ENCODE data around the gene EPHB2.
"Not testable (repeated sequence)": the region's sequence is repeated elsewhere in the genome, so short reads cannot be mapped to it uniquely, and the experiment has no call there.

EPHB2 gene

DNA sequence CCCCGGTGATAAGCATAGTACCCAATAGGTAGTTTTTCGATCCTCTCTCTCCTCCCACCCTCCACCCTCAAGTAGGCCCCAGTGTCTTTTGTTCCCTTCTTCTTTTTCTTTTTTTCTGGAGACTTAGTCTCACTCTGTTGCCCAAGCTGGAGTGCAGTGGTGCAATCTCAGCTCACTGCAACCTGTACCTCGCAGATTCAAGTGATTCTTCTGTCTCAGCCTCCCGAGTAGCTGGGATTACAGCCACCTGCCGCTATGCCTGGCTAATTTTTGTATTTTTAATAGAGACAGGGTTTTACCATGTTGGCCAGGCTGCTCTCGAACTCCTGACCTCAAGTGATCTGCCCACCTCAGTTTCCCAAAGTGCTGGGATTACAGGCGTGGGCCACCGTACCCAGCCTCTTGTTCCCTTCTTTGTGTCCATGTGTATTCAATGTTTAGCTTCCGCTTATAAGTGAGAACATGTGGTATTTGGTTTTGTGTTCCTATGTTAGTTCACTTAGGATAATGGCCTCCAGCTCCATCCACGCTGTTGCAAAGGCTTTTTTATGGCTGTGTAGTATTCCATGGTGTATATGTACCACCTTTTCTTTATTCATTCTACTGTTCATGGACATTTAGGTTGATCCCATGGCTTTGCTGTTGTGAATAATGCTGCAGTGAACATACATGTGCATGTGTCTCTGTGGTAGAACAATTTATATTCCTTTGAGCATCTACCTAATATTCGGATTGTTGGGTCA lies 133.0 kb downstream of the EPHB2 start:
- not testable (repeated sequence) for DNase-seq

DNA sequence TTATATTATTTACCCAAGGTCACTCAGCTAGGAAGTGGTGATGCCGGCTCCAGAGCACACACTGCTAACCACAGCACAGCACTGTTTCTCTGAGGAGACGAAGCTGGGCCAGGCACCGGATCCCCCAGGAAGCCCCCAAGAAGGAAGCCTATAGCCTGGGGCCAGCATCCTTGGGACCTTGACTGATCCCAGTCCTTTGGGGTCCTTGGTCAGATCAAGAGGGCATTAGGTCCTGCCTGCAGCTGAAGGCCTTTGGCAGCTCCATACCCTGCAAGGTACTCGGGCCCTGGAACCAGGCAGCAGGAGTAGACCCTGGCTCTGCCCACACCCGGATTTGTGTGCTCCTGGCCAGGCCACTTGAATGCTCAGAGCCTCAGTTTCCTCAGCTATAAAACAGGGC lies 134.0 kb downstream of the EPHB2 start:
- DNase-seq, result no peak

DNA sequence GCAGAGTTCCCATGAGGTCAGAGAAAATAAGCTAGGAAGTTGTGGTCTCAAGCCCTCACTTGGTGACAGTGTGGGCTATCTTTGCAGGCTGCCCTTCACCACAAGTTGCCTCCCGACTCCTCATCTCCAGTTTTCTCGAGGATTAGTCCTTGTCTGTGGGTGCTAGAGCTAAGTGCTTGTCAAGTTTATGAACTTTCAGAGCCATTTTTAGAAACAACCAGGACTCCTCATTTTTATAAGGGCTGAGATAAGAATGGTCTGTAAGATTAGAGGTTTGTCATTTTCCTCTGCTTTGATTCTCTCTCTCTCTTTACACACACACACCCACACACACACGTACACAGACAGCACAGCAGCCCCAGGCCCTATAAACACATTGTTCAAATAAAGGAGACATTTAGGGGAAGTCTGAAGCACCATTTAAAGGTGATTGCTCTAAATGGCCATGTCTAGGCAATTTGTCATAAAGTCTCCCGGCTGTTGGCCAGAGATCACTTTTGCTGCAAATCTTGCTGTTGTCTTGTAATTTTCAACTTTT lies 134.8 kb downstream of the EPHB2 start:
- no peak for DNase-seq

DNA sequence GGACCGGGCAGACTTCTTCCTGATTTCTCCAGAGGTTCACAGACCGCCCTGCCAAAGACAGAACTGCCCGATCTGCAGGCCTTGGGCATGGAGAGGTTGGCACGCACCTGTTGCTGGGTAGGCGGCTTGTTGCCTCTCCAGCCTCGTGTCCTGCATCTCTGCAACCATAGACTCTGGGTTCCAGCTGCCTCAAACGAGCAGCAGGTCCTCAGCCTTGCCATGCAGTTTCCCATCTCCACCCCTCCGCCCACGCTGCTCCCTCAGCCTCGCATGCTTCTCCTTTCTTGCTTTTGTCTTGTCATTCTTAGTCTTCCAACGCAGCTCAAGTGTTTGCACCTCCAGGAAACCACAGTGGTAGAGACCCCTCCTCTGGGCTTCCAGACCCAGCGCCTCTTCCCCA lies 135.8 kb downstream of the EPHB2 start:
- DNase-seq, result no peak

DNA sequence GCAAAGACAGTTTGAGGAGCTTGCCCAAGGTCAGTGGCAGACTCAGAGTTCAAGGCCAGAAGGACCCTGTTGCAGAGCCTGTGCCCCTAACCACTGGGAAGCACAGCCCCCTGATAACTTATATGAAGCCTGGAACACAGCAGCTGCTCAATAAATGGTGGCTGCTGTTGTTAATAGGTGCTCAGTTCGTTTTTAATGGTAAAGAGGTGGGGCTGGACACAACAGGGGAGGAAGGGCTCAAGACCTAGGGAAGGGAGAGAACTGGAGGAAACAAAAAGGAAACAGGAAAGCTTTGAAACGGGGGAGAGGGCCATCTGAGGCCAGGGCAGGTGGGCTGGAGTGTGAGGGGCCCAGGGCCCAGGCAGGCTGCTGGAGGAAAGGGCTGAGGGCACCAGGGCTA lies 136.6 kb downstream of the EPHB2 start:
- no peak for DNase-seq

DNA sequence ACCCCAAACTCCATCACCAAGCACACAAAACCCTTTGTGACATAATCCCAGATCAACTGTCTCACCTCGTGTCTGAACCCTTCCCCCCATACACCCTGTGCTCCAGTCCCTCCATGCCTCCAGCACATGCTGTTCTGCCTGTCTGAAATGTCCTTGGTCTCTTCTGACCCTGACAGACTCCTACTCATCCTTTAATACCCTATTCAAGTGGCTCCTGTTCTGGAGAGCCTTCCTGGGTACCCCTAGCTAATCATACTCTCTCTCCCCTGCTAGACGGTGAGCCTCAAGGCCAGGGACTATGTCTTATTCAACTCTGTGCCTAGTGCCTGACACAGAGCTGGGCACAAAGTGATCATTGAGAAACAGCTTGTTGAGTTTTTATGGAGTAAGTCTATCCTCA lies 137.1 kb downstream of the EPHB2 start:
- no peak for DNase-seq

DNA sequence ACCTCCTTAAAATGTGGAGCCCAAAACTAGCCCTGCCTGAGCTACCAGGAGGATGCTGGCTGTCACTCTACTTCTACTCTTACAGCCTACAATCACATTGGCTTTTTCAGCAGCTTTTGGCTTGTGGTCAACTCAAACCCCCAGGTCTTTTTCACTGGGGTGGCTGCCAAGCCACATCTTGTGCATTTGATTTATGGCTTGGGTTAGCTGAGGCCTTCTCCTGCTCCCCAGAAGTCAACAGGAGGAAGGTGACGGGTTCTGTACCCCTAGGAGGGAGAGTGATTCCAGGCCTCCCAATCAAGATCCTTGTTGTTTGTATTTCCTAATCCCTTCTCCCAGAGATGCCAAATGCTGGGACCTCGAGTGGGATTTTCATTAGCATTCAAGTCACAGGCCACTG lies 137.8 kb downstream of the EPHB2 start:
- DNase-seq, result no peak

DNA sequence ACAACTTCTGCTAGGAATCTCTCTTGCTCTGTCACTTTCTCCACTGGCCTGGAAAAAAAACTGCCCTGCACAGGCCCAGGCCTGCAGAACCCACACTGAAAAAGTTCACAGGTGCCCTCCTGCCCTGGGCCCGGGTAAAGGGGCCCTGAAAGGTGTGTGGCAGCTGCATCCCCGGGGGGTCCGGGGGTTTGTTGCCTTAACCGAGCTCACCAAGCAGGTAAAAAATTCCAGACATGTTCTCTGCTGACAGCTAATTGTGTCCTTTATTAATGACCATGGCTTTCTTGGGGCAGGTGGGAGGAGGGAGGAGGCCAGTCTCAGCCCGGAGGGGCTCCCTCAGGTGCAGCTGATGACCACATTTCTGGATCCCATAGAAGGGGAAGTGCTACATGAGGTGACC lies 139.1 kb downstream of the EPHB2 start:
- no peak for DNase-seq

DNA sequence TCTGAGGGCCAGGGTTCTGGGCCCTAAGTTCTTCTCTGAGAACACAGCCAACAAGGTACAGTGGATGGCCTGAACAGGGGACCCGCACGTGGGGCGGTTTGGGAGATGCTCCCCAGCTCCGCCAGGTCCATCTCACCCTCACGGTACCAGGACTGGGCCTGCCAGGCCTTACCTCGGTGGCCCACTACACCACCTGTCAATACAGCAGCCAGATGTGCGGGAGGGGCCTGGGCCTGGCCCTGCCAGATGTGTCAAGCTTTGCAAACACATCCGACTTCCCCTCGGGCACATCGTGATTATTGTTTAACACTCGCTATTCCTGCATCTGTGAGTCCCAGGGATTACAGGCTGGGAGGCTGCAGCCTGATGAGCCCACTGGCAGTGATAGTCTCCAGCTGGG lies 139.6 kb downstream of the EPHB2 start:
- DNase-seq, result no peak

DNA sequence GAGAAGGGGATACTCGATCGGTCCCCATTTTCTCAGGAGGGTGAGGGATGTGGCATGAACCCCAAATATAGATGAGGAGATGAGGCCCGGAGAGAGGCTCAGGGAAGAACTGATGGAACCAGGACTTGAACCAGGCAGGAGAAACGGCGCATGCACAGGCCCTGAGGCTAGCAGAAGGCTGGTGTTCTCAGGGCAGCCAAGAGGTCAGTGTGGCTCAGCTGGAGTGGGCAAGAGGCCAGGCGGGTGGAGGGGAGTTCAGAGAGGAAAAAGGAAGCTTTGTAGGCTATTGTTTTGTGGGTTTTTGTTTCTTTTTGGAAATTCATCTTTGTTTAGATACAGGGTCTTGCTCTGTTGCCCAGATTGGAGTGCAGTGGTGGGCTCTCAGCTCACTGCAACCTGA lies 140.0 kb downstream of the EPHB2 start:
- DNase-seq, result no peak

DNA sequence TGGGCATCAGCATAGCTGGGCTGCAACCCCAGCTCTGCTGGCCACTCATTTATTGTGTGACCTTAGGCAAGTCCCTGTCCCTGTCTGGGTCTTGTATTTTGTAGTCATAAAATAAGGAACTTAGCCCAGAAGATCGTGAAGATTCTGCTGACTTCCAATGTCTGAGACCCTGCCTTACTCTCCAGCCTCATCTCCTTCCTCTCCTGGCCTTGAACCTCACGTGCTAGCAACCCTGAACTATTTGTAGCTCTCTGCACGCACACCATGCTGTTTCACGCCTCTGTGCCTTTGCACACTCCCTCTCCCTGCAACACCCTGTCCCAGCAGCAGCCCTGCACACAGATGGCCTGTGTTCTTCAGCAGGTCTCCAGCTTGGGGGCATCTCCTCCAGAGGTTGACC lies 140.9 kb downstream of the EPHB2 start:
- DNase-seq, result no peak

DNA sequence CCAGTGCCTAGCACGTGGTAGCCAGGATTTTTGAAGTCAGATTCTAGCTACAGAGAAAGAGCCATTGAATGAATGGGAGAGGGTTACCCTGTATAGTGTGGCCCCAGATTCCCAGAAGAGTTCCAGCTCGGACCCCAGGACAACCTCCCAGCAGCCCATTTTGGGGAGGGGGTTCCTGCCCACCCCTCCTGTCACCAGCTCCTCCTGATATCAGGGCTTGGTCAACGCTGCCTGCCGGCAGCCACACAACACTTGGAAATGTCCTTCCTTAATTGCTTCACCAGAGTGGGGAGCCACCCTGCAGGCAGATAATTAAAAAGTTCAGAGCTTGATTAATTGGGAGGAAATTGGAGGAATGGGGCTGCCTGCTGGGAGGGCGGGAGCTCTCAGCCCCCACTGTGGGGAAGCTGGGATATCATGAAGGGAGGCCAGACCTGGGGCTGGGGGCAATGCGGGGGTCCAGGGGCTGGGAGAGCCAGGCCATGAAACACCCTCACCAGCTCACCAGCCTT lies 141.6 kb downstream of the EPHB2 start:
- DNase-seq, result no peak

DNA sequence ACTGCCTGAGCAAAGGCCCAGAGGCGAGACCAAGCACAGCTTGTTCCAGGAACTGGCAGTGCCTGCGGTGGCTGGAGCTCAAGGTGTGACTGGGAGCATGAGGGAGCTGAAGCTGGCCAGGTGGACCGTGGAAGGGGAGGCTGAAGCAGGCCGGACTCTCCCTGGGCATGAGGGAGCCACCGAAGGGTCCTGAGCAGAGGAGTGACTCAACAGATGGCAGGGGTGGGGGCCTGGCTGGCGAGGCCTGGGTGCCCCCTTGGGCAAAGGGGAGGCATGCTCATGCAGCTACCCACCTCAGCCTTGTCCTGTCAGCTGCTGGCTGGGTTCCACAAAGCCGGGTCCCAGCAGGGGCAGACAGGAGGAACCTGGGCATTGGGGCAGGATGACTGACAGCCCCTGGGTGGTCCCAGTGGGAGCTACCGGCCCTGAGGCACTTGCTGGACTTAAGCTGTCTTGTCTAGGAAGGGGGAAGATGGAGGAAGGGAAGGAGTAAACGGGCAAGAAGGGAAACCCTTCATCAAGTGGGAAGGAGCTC lies 143.1 kb downstream of the EPHB2 start:
- no peak for DNase-seq

DNA sequence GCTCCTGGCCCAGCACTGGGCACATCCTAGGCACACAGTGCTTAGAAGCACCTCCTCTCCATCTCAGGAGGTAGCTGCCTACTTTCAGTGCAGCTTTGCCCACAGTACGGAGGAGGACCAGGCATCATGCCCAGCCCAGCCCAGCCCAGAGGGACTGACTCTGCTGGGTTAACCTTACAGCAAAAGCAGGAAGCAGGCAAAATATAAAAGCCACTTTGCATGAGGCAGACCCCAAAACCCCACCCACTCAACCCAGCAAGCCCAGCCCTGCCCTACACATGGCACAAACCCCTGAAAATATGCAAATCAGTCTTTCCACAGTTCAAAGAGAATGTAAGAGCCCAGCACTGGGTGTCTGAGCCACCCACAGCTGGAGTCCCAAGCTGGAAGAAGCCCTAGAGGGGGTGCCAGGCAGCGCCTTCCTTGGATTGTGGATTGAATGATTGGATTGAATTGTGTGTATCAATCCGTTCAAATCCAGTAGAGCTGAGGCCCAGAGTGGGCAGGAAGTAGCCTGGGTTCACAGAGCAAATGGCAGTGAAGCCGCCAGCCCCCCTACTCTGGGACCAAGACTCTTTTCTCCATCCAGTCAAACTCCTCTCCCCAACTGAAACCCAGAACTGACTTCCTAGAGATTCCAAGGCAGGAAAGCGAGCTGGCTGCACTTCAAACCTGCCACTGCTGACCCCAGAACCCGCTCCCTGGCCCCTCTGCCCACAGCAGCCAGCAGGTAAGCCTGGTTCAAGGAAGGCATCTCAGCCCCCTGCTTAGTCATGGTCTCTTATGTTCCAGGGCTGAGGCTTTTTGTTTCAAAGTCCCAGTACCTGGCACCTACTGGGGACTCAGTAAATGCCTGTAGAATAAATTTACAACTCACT lies 144.3 kb downstream of the EPHB2 start:
- no peak for DNase-seq

DNA sequence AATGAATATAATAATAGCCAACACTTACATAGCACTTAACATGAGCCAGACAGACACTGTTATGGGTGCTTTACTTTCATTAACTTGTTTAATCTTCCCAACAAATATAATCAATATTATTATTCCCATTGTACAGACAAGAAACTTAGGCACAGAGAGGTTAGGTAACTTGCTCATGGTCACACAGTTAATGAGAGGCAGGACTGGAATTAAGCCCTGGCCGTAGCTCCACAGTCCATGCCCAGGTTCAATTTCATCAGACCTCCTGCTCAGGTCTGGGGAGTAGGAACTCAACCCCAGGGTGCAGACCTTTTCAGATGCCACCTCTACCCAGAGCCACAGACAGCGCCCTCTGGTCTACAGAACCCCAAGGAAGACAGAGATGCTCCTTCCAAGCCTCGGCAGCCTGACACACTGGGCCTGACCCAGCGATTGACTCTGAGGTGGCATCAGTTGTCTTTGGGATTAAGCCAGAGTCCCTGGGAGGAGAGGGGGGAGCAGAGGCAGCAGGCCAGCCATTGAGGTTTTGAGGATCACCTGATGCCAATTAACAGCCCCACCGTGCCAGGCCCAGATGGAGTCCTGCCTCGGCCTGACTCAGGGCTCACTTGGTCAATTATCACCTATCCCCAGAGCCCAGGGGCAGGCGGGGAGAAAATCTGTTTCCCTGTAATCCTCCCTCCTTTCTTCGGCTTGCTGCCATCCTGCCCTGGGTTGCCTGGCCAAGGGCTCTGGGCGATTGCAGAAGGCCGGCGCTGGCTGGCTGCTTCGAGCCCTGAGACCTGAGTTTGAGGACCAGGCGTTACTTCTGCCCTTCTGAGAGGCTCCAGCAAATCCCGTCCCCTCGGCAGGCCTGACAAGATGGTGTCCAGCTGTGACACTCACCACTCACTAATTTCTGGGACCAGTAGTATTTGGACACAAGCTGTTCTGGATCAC lies 145.3 kb downstream of the EPHB2 start:
- no peak for DNase-seq

DNA sequence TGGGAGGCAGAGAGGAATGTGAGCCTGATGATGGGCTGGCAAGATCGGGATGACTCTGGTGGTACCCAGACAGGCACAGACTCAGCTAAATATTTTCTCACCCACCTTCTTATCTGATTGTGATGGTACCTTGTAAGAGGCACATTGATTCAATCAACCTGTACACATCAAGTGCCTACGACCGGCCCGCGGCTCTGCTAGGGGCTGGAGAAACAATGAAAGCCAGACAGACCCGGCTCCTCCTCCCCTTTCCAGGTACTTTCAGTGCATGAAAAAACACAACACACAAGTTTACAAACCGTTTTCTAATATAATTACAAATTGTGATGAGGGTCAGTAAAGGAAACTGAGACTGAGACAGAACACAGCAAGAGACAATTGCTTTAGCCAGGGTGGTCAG lies 147.0 kb downstream of the EPHB2 start:
- no peak for DNase-seq

DNA sequence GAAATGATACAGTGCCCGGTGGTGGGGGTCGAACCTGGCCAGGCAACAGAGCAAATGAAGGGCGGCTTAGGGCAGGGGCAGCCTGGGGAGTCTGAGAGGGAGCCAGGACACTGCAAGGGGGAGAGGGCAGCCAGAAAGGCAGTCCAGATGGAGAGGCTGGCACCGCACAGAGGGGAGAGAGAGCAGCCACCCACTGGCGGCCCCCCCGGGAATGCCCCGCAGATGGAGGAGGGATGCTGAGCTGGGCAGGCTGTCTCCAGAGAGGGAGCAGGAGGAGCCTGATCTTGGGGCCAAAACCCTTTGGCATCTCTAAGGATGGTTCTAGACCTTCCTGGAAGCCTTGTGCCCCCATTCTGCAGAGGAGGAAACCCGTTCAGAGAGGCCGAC lies 149.8 kb downstream of the EPHB2 start:
- DNase-seq, result no peak

DNA sequence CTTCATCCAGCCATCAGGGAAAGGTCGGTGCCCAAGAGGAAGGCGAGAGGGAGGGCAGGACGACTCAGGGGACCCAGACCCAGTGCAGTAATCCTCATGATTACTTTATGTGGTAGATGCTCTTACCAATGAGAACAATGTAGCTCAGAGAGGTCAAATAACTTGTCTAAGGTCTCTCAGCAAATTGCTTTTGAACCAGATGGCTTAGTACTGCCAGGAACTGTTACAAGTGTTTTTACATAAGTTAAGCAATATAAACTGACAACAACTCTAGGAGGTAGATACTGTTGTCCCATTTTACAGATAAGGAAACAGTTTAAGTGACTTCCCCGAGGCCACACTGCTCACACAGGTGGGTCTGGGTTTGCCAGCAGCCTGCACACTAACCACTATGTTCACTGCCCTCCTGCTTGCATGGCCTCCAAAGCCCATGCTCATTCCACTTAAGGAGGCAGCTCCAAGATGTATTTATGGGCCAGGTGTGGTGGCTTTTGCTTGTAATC lies 150.3 kb downstream of the EPHB2 start:
- DNase-seq, result no peak

DNA sequence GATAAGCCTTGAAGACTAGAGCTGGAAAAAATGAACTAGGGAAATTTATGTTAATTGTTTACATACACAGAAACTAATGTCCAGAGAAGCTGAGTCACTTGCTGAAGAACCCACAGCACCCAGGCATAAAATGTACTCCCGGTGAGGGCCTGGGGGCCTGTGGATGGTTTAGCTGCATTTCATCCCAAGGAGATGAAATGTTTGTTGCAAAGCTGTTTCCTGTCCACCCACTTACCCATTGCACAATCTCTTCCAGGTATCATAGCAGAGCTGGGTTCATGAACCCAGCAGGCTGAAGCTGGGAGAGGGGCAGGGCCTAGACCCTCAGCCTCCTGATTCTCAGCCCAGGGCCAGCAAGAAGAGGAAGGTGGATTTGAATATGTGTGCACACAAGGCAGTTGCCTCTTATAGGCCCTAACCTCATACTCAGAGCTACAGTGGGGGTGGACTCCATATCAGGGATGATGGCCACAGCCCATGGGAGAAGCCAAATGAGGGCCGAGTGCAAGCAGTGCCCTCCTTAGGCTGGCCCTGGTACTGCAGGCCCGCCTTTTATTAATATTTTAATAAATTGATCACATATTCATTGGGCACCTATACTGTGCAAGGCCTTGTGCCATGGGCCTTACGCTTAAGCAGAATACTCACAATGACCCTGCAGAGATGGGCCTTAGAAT lies 151.3 kb downstream of the EPHB2 start:
- DNase-seq, result no peak

DNA sequence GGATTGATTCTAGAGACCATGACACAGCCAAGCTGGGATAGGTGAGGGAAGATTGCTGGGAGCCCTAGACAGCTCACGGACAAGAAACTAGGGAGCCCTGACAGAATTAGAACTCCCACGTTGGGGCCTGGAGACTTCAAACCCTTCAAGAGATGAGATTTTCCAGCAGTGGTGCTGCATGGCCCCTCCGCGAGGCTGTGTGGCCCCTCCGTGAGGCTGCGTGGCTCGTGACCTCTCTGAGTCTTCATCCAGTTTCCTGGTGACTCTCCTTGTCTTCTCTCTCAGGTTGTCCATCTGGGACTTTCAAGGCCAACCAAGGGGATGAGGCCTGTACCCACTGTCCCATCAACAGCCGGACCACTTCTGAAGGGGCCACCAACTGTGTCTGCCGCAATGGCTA lies 152.1 kb downstream of the EPHB2 start:
- DNase-seq, result no peak

DNA sequence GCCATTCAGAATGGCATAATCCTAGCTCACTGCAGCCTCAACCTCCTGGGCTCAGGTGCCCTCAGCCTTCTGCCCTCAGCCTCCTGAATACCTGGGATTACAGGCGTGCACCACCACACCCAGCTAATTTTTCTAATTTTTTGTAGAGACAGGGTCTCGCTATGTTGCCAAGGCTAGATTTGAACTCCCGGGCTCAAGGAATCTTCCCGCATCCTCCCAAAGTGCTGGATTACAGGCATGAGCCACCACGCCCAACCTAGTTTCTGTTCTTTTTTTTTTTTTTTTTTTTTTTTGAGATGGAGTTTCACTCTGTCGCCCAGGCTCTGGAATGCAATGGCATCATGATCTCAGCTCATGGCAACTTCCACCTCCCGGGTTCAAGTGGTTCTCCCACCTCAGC lies 153.1 kb downstream of the EPHB2 start:
- no peak for DNase-seq

DNA sequence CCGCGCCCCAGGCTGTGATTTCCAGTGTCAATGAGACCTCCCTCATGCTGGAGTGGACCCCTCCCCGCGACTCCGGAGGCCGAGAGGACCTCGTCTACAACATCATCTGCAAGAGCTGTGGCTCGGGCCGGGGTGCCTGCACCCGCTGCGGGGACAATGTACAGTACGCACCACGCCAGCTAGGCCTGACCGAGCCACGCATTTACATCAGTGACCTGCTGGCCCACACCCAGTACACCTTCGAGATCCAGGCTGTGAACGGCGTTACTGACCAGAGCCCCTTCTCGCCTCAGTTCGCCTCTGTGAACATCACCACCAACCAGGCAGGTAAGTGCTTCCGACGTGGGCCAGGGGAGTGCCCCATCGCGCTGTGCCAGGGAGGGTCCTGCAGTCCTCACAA lies 154.2 kb downstream of the EPHB2 start:
- DNase-seq, result no peak
